OCI-LY3 (cell line): Measurements from ENCODE around the gene ILKAP.

Experiments used
- CTCF ChIP-seq: fragments of 200-600, 300-600 bp; sonication (generic); IDR thresholded peaks from 2 replicates; pipeline ENCODE4 v1.5.1; 2014; ENCODE audit warnings: antibody characterized with exemption, low read length, low read depth
- EZH2phosphoT487 ChIP-seq: fragments of 200-600 bp; shearing (Covaris generic); IDR thresholded peaks from 2 replicates; pipeline ENCODE4 v1.6.1; 2018; ENCODE audit warnings: antibody characterized with exemption, mixed run types, low read depth

DNA sequence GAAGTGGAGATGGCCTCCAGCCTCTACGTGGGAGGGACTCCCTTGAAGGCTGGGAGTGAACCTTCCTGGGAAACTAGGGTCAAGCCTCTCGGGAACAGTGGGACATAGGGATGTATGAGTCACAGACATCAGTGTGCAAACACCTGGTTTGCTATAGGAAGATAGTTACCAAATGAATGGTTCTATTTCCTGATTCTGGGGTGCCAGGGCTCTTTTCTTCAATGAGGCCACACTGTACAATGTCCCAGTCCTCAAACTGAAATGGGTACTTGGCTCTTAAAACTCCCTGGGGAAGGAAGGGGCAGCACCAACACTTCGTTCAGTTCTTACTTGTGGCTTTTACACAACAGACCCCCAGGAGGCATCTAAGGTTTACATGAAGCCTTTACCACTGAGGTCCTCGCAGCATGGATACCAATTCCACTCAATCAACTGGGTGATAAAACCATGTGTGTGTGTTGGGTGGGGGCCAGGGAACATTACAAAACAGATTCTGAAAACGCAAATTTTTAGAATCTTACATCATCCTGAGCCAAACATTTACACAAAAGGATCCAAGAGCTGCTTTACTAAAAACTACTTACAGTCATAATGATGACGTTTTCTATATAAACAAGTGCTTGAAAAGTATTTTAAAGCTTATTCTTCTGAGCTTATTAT is 34.3 kb downstream of the ILKAP start:
- TF ChIP-seq CTCF (no peak), EZH2phosphoT487 (no peak)
